HepG2 (cell line): ENCODE results near the gene IRF3. TPM values are rescaled to one million over a fixed set of nuclear protein-coding genes. Genes with fewer than 3 reads are reported as not detected.
A peak's percentile ranks its signal among the peaks of the same experiment; 100 is the strongest.

Experiments
- AHDC1 ChIP-seq: sonication (generic); formaldehyde crosslinking; IDR thresholded peaks from 2 replicates; pipeline ENCODE4 v1.5.1; 2020; ENCODE audit warnings: mild to moderate bottlenecking, missing genetic modification reagents, borderline replicate concordance
- CHCHD3 ChIP-seq: sonication (generic); formaldehyde crosslinking; IDR thresholded peaks from 2 replicates; pipeline ENCODE4 v1.8.0; 2022; ENCODE audit warnings: mild to moderate bottlenecking, missing genetic modification reagents, moderate library complexity
- HIVEP1 ChIP-seq: sonication (generic); formaldehyde crosslinking; IDR thresholded peaks from 2 replicates; pipeline ENCODE4 v1.4.0; 2020; ENCODE audit warnings: mild to moderate bottlenecking, missing genetic modification reagents
- KDM5A ChIP-seq: fragments of 200-600 bp; sonication (generic); IDR thresholded peaks from 2 replicates; pipeline ENCODE4 v1.7.0; 2018; ENCODE audit warnings: antibody characterized with exemption, mild to moderate bottlenecking, low read length, borderline replicate concordance
- KLF13 ChIP-seq: sonication (generic); formaldehyde crosslinking; IDR thresholded peaks from 2 replicates; pipeline ENCODE4 v1.4.0; 2020; ENCODE audit warnings: mild to moderate bottlenecking, missing genetic modification reagents
- RCOR2 ChIP-seq: IDR thresholded peaks from 2 replicates; pipeline ENCODE4 v1.6.1; 2016; ENCODE audit warnings: missing biosample characterization, missing genetic modification reagents
- RFX3 ChIP-seq: IDR thresholded peaks from 2 replicates; pipeline ENCODE4 v1.6.1; 2016; ENCODE audit warnings: missing biosample characterization, missing genetic modification reagents
- SOX13 ChIP-seq, 3 experiments: fragments of 450-650 bp in 1 of 3; sonication (generic) in 1 of 3; formaldehyde crosslinking in 1 of 3; IDR thresholded peaks in 2 of 3; conservative IDR thresholded peaks in 1 of 3; 2 replicates each; pipeline versions ENCODE4 v1.5.0 to v1.6.1; 2016 to 2020; ENCODE audit warnings: antibody characterized with exemption in 1 of 3, mild to moderate bottlenecking in 1 of 3, missing compliant biosample characterization in 1 of 3, missing genetic modification reagents in 1 of 3, moderate library complexity in 1 of 3
- SP140L ChIP-seq: sonication (generic); formaldehyde crosslinking; IDR thresholded peaks from 2 replicates; pipeline ENCODE4 v1.4.0; 2020; ENCODE audit warnings: missing genetic modification reagents, borderline replicate concordance
- SRF ChIP-seq: IDR thresholded peaks from 2 replicates; pipeline ENCODE4 v1.6.1; 2011; ENCODE audit warnings: mild to moderate bottlenecking, low read depth, low read length, moderate library complexity
- ZFP36 ChIP-seq: fragments of 150-350 bp; IDR thresholded peaks from 2 replicates; pipeline ENCODE4 v1.6.1; 2018; ENCODE audit warnings: borderline replicate concordance, low read length, low read depth; ENCODE audit not compliant: partially characterized antibody
- ZKSCAN1 ChIP-seq: fragments of 150-350 bp; IDR thresholded peaks from 2 replicates; pipeline ENCODE4 v1.6.1; 2014; ENCODE audit warnings: low read length
- ZNF230 ChIP-seq: sonication (generic); formaldehyde crosslinking; IDR thresholded peaks from 2 replicates; pipeline ENCODE4 v1.4.0; 2020; ENCODE audit warnings: mild to moderate bottlenecking, missing genetic modification reagents
- ZNF33A ChIP-seq: sonication (generic); formaldehyde crosslinking; IDR thresholded peaks from 2 replicates; pipeline ENCODE4 v1.5.1; 2020; ENCODE audit warnings: missing genetic modification reagents, mild to moderate bottlenecking, moderate library complexity, borderline replicate concordance
- ZNF749 ChIP-seq: sonication (generic); formaldehyde crosslinking; IDR thresholded peaks from 2 replicates; pipeline ENCODE4 v1.8.0; 2022; ENCODE audit warnings: mild to moderate bottlenecking, missing genetic modification reagents, moderate library complexity, borderline replicate concordance
- ZSCAN20 ChIP-seq: sonication (generic); formaldehyde crosslinking; IDR thresholded peaks from 2 replicates; pipeline ENCODE4 v1.4.0; 2020; ENCODE audit warnings: missing genetic modification reagents, mild to moderate bottlenecking, borderline replicate concordance
- polyA plus RNA-seq, 8 experiments: library from polyadenylated mRNA; depleted of rRNA in 3 of 8; stranded (reverse) in 7 of 8; unstranded in 1 of 8; fragments of >200 nt; fragmentation: Illumina TruSeq in 4 of 8; extraction: Trizol in 4 of 8; gene quantifications; 2 replicates each; pipeline versions ENCODE4 v1.2.1 to v1.2.3, GENCODE V29; 2011 to 2016; ENCODE audit warnings: low read depth in 4 of 8, missing spikeins in 1 of 8, mixed read lengths in 1 of 8; ENCODE audit not compliant: insufficient read depth in 1 of 8
- total RNA-seq, 5 experiments: library from RNA; depleted of rRNA; stranded (reverse); fragments of >200 nt; fragmentation: Illumina TruSeq; extraction: Trizol; gene quantifications; 2 replicates each; pipeline ENCODE4 v1.2.3, GENCODE V29; 2016; ENCODE audit warnings: low read depth in 1 of 5
- TF ChIP-seq, protein P1 (sequence below): IDR thresholded peaks from 2 replicates; pipeline ENCODE4 v1.6.1; 2012; ENCODE audit warnings: low read length, improper control_type of control experiment

Gene IRF3
- total and polyA plus RNA-seq, 2 of the 13 experiments (the other 11 are each of a cell fraction or from before 2014, with no cell fraction given), result 61.9 to 65.5 TPM

DNA sequence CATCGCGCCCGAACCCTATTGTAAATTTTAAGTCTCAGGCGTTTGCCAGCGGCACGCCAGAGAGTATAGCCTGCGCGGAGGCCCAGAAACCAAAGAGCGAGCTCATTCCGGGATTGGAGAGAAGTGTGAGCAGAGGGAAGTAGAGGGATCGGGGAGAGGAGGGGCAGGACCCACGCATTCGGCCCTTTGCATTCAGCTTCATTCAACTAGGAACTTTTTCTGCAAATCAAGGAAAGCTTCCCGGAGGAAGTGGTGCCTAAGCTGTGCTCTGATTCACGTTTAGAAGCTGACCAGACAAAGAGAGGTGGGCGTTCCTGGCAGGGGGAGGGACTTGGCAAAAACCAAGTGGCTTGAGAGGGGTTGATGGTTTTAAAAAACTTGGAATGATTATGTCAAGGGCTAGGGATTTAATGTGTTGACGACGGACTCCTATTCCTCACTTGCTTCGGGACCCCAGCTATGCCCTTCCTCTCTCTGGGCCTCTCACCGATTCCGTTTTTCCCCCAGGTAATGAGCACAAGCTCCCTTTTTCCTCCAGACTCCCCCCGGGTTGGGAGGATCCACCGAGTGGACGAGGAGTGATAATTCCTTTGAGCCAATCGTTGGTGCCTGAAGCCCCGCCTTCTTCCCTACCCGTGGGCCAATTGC, 10.6 kb upstream of the IRF3 start (continued):
- no peak for TF ChIP-seq SOX13 (IDR thresholded peaks at IDR 0.05)
- TF ChIP-seq SOX13 (CRISPR knock-in tag; conservative IDR thresholded peaks at IDR 0.05 in 1 of 2, IDR thresholded peaks at IDR 0.05 in 1 of 2), result no peak
- TF ChIP-seq ZSCAN20, result no peak
- TF ChIP-seq, protein P1, sequence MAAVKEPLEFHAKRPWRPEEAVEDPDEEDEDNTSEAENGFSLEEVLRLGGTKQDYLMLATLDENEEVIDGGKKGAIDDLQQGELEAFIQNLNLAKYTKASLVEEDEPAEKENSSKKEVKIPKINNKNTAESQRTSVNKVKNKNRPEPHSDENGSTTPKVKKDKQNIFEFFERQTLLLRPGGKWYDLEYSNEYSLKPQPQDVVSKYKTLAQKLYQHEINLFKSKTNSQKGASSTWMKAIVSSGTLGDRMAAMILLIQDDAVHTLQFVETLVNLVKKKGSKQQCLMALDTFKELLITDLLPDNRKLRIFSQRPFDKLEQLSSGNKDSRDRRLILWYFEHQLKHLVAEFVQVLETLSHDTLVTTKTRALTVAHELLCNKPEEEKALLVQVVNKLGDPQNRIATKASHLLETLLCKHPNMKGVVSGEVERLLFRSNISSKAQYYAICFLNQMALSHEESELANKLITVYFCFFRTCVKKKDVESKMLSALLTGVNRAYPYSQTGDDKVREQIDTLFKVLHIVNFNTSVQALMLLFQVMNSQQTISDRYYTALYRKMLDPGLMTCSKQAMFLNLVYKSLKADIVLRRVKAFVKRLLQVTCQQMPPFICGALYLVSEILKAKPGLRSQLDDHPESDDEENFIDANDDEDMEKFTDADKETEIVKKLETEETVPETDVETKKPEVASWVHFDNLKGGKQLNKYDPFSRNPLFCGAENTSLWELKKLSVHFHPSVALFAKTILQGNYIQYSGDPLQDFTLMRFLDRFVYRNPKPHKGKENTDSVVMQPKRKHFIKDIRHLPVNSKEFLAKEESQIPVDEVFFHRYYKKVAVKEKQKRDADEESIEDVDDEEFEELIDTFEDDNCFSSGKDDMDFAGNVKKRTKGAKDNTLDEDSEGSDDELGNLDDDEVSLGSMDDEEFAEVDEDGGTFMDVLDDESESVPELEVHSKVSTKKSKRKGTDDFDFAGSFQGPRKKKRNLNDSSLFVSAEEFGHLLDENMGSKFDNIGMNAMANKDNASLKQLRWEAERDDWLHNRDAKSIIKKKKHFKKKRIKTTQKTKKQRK, result no peak
- TF ChIP-seq HIVEP1 (CRISPR knock-in tag), result no peak
- TF ChIP-seq ZNF230 (CRISPR knock-in tag), result peak; percentile 70; the same call in 1 of the 2 replicates
- no peak for TF ChIP-seq SRF
- no peak for TF ChIP-seq SP140L
- no peak for TF ChIP-seq RFX3 (CRISPR knock-in tag)
- no peak for TF ChIP-seq CHCHD3 (CRISPR knock-in tag)
- peak; percentile 82 for TF ChIP-seq RCOR2 (CRISPR knock-in tag)
- no peak for TF ChIP-seq ZNF33A (CRISPR knock-in tag)
- TF ChIP-seq AHDC1 (CRISPR knock-in tag), result no peak
- no peak; the same call in 1 of the 2 replicates for TF ChIP-seq KDM5A
- TF ChIP-seq ZFP36, result peak; percentile 100
- no peak for TF ChIP-seq ZNF749 (CRISPR knock-in tag)
- peak; percentile 83; the same call in 1 of the 2 replicates for TF ChIP-seq ZKSCAN1
- no peak for TF ChIP-seq KLF13 (CRISPR knock-in tag)
